Fibroblast of skin of abdomen (primary cell): Measurements from ENCODE around the gene SPTBN5.

ENCODE experiments used
- DNase-seq: peaks from one replicate; pipeline ENCODE4 v3.0.0-alpha.2; 2013

SPTBN5 gene

GRCh38 chr15:41865490-41866055, 28.3 kb downstream of the SPTBN5 start:
- no peak for DNase-seq

GRCh38 chr15:41862515-41863116, 31.2 kb downstream of the SPTBN5 start:
- DNase-seq, result no peak

GRCh38 chr15:41861736-41862356, 32.0 kb downstream of the SPTBN5 start:
- no peak for DNase-seq

GRCh38 chr15:41860049-41860828, 33.6 kb downstream of the SPTBN5 start:
- DNase-seq, result no peak

- DNase-seq, result no peak
These were observed 35.1 kb downstream of the SPTBN5 start for GRCh38 chr15:41858756-41859155.

GRCh38 chr15:41857316-41857715, 36.5 kb downstream of the SPTBN5 start:
- DNase-seq, result no peak

- no peak for DNase-seq
These were observed 37.1 kb downstream of the SPTBN5 start for GRCh38 chr15:41856716-41857115.

- DNase-seq, result no peak
These were observed 37.6 kb downstream of the SPTBN5 start for GRCh38 chr15:41856262-41856661.

- no peak for DNase-seq
These were observed 38.4 kb downstream of the SPTBN5 start for GRCh38 chr15:41855261-41855961.

- no peak for DNase-seq
These were observed 39.4 kb downstream of the SPTBN5 start for GRCh38 chr15:41854443-41854842.

GRCh38 chr15:41853831-41854230, 40.0 kb downstream of the SPTBN5 start:
- DNase-seq, result no peak

- no peak for DNase-seq
These were observed 40.9 kb downstream of the SPTBN5 start for GRCh38 chr15:41852736-41853590.

GRCh38 chr15:41851755-41852370, 42.0 kb downstream of the SPTBN5 start:
- no peak for DNase-seq

GRCh38 chr15:41851167-41851523, 42.7 kb downstream of the SPTBN5 start:
- no peak for DNase-seq

GRCh38 chr15:41850482-41851166, 43.2 kb downstream of the SPTBN5 start:
- DNase-seq, result no peak

- DNase-seq, result no peak
These were observed 44.0 kb downstream of the SPTBN5 start for GRCh38 chr15:41849861-41850260.

GRCh38 chr15:41849204-41849603, 44.6 kb downstream of the SPTBN5 start:
- DNase-seq, result no peak

GRCh38 chr15:41848631-41849030, 45.2 kb downstream of the SPTBN5 start:
- no peak for DNase-seq

- no peak for DNase-seq
These were observed 45.9 kb downstream of the SPTBN5 start for GRCh38 chr15:41847981-41848380.

GRCh38 chr15:41847206-41847605, 46.6 kb downstream of the SPTBN5 start:
- no peak for DNase-seq

- no peak for DNase-seq
These were observed 49.0 kb downstream of the SPTBN5 start for GRCh38 chr15:41844814-41845213.
